ENCODE data around the gene RPL15.

DNA sequence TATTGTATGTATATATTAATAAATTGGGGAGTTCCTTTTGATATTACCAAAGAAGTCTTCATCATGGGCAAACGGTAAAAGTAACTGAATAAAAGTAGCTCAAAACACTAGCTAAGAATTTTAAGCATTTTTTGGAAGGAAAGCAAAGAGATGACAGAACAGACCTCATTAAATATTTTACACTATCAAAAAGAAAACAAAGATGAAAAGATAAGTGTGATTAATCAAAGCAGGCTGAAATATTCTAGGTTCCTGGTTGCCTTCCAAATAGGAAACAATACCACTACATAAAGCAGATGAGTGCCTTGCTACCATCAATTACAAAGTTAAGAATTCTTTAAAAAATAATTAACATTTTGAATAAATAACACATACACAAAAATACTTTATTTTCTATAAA lies 3.8 kb upstream of the RPL15 start:
- no peak for TF ChIP-seq POLR2AphosphoS2 (IDR thresholded peaks at IDR 0.05; ENCODE audit: low read depth, low read length)
- no peak for TF ChIP-seq BHLHE40 (IDR thresholded peaks at IDR 0.05; ENCODE audit: borderline replicate concordance in 1 of 2, low read depth in 2 of 2, low read length in 1 of 2)
- no peak for TF ChIP-seq POLR2A (IDR thresholded peaks at IDR 0.05; ENCODE audit: low read depth, low read length)
- TF ChIP-seq SIX5 (IDR thresholded peaks at IDR 0.05; ENCODE audit: low read depth, low read length, severe bottlenecking), result no peak
- TF ChIP-seq NFIC (IDR thresholded peaks at IDR 0.05; ENCODE audit: low read depth, low read length), result no peak
